NCI-H1105 treated with DMSO at 0.1 percent for 48 hours (cell line): ENCODE measurements around the gene LAMA1.

Experiments
- DNase-seq: peaks from one replicate; lab custom pipeline; 2025; lab: John Stamatoyannopoulos, UW

LAMA1 gene

DNA sequence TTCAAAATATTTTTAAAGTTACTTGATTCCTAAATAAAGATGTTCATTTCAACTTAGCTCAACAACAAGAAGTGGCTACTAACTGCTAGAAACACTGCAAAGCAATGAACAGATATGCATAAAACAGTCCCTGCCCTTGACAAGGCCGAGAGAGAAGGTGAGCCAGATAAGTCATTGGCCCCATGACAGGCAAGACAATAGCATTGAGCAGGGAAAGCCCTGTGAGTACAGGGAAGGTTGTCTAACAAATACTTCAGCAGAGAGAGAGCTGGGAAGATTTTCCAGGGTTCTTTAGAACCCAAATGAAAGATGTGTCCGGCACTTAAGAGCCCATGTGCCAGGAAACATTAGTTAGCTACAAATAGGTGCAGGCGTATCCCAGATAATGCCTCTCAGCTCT lies 4.7 kb downstream of the LAMA1 start:
- no peak for DNase-seq

DNA sequence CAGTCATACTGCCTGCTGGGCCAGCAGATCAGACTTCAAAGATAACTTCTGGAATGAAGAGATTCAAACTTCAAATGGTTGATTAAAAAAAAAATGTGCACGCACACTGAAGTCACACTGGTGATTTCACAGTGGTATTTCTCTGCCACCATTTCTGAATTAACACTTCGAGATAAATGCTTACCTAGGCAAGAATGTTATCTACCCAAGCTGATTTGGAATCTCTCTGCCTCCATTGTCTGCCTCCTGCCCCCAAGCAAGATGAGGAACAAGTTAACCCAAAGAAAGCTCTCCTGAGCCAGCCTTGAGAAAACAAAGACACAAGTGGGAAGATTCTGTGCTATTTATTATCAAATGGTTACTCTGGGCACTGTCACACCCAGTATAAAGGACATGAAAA lies 6.5 kb downstream of the LAMA1 start:
- no peak for DNase-seq

DNA sequence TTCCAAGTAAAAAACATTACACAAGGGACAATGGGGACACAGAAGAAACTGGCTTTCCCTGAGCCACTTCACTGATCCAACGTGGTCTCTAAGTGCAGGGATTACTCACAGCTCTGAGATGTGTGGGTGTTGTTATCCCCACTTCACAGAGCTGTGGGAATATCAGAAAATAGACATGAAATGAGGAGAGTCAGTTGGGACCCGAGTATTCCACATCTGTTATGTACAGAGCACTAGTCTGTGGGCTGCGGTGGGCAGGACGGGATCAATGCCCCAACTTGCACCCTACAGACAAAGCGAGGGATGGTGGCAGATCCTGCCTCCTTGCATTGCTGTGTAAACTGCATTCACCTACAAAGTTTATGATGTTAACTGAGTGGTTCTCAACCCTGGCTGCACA lies 11.7 kb downstream of the LAMA1 start:
- DNase-seq, result no peak

DNA sequence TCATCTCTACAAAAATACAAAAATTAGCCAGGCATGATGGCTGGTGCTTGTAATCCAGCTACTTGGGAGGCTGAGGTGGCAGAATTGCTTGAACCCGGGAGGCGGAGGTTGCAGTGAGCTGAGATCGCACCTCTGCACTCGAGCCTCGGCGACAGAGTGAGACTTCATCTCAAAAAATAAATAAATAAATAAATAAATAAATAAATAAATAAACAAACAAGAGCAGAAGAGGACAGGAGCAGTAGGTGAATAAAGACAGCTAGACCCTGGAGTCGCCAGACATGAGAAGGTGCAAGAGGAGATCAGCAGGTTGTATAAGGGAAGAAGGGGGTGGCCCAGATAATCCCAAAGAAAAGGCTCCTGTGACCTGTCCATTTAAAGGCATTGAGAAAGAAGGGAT lies 12.3 kb downstream of the LAMA1 start:
- no peak for DNase-seq

DNA sequence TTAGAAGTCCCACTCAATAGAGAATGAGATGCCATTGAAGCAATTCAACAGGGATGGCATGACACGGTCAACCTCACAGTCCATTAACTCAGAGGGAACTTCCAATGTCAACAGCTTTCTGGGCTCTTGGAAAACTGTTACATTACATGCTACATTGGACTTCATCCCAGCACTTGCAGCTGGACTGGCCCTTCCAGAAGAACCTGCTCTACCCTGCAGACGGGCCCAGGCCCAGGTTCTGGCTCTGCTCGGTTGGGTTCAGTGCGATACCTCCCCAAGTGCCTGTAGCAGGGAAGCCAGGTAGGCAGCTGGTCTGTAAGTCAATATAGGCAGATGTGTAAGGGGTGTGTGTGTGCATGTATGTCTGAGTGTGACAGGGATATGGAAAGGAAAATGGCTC lies 12.9 kb downstream of the LAMA1 start:
- no peak for DNase-seq

DNA sequence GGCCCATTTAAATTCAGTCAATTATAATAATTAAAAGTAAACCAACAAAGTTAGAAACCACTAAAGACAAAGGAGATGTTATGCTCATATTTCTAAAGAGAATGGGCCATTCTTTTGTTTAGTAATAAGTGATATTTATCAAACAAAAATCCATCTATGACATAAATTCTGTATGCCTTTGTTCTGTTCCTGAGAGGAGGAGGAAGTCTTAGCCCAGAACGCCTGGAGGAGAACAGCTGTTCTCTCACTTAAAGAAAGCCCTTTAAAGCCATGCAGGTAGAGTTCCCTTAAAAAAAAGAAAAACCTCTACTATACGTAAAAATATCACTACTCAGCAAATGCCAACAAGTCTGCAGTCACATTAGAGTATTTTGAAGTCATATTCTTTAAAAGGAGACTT lies 15.5 kb downstream of the LAMA1 start:
- no peak for DNase-seq

DNA sequence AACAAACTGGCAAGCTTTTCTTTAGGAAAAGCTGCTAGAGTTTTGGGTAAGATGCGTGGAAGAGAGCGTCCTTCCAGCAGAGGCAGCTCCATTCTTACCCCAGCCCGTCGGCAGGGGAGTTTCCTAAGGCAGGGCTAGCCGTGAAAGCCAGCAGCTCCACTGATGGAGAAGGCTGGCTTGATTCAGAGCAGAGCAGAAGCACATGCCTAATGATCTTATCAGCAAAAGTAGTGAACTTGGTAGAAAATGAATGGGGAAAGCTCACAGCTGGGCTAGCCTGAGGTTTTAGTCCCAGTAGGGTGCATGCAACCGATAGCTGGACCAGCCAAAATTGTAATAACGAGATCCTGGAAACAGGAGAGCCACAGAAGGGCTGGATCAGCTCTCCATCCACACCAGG lies 20.8 kb downstream of the LAMA1 start:
- DNase-seq, result no peak

DNA sequence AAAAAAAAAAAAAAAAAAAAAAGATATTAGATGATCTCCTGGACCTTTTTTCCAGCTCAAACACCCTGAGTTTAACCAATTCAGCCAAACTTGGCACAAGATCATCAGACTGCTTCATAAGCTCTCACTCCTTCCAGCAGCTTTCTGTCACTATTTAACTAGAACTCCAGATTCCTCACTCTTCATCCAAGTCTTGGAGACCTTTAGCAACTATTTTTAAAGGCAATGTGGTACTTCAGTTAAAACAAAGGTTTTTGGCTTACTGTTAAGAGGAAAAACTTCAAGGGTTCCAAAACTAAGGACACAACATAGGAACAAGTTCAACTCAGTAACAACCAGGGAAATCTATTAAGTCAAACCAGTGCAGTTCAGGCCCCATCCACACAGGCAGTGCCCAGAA lies 23.2 kb downstream of the LAMA1 start:
- DNase-seq, result no peak

DNA sequence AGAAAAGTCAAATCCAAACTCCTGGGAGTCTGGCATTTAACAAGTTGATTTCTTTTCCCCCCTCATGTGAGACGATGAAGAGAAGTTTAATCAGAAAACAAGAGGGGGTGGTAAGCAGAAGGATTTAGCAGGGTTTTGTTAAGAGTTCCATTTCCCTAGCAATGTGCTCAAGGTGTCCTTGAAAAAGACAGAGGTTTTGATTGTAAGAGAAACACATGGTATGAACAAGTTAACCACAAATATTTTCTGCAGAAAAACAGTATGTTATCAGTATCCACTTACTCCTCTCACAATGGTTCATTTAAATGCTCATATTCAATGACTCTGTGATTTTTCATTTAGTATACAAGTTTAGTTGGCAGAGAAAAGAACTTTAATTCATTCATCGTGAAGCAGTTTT lies 26.8 kb downstream of the LAMA1 start:
- no peak for DNase-seq

DNA sequence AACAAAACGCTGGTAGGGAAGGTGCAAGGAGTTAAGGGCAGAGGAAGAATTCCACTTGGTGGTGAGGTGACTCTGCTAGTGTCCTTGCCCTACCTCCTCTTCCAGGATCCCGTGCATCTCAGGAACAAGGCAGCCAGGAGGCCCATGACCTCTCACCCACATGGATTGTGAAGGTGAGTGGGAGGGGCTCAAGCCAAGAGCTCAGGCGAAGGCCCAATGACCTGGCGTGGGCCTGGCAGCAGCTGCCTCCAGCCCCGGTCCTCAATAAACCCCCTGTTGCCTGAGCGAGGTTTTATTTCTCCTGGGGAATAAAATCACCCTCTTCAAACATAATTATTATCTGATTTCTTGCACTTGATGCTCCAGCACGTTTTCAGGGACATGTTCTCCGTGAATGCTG lies 28.2 kb downstream of the LAMA1 start:
- no peak for DNase-seq

DNA sequence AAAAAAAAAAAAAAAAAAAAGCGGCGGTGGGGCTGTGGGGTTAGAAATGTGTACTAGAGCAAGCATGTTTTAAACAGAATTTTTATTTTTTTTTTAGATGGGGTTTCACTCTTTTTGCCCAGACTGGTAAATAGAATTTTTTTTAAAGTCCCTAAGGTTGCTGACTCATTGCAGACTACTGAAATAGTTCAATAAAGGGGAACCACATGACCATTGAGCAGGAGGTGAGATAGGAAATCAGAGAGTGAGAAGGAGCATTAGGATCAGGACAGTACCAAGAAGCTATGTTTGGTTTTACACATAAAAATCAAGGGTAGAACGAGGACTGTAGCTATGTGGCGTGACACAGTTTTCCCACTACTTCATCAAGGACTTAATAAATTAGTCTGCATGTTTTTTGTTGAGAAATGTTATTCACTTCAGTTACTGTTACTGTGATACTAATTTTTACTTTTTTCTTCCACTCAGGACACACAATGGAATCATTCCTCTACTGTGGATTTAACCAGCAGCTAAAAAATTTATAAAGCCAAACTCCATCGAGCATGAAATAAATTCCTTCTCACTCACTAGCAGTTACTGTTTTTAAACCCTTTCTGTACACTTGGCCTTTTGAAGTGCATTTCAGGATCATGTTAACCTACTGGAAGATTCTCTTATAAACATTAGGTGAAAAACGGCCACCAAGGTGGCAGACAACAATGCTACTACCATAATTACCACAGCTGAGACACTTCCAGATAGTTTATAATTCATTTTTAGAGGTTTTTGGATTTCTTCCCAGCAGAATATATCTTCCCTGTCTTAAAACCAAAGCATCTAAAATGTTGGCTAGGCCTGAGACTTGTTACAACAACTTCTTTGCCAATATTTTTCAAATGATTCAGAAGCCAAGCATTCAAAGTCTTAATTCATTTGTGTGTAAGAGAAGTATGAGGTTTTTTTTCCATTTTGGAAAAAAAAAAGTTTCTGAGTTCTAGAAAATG lies 33.2 kb downstream of the LAMA1 start:
- DNase-seq, result no peak

DNA sequence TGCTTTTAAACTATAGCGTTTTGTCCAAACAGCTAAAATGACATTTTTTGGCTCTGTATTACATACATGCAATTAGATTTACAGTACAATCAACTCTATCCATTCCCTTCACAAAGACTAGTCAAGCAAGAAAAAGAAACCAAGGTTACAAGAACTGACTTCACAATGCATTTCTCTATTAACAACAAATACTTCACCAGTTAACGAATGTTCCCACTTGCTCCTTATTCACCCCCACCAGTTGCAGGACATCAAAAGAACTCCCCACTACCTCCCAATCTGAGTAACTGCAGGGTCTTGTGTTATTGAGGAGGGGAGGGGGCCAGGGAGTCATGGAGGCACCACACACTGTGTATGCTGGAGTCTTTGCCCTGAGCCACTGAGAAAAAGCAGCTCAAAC lies 34.9 kb downstream of the LAMA1 start:
- DNase-seq, result no peak

DNA sequence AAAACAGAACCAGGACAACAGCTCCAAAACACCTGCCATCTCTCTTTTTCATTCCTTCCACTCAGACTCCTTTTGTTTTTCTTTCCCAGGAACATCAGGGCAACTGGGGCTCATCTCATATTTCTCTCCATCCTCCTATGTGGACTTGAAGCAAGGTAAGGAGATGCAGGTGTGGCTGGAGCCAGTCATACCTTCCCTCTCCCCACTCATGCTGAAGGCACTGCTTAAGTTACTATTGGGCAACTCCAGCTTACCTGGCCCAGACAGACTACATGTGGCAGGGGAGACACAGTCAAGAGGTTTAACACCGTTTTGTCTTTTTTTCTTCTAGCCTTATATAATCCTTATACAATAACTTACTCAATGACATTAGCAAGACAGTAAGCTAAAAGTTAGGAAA lies 38.4 kb downstream of the LAMA1 start:
- no peak for DNase-seq

DNA sequence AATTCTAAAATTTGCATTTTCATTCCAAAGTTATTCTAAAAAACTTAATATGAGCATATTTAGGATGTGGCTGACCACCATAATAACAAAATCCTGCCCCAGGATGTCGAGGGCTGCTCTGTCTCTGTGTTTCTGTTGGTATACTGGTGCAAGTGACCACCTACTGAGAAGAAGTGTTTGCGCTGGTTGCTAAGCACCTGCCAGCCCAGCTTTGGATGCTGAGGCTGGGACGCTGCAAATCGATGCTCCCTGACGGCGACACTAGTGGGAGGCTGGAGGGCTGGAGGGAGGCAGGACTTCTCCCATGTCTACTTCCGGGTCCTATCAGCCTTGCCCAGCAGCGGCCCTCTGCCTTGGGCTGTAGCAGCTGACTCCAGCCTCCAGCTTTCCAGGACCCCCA lies 45.0 kb downstream of the LAMA1 start:
- DNase-seq, result no peak

DNA sequence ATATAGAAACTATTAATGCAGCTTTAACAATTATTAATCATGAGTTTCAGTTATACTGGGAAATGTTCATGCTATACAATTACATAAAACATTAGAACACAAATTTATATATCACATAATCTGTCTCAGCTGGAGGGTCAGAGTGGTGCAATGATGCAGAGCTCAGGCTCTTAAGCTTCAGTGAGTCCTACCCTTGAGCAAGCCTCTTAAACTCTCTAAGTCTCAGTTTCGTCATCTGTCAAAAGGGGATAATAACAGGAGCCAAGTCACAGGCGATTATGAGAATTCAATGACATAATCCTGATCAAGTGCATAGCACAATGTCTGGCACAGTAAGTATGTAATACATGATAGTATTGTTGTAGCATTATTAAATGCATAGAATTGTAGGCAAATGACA lies 46.0 kb downstream of the LAMA1 start:
- no peak for DNase-seq

DNA sequence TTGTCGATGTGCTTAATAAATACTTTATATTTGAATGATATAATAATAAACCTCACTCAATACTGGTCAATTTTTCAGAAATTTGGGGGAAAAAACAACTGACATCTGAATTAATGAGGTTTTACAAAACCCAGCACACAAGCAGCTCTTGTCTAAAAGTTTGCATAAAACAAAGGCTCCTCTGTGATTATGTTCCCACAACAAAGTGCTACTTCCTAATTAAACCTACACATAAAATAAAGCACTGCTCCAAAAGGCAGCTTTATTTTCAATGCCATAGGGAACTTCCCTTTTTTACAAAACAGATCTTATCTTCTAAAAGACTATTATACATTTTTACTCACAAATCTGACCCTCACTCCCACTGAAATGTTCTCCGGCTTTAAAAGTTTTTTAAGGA lies 47.1 kb downstream of the LAMA1 start:
- DNase-seq, result no peak

DNA sequence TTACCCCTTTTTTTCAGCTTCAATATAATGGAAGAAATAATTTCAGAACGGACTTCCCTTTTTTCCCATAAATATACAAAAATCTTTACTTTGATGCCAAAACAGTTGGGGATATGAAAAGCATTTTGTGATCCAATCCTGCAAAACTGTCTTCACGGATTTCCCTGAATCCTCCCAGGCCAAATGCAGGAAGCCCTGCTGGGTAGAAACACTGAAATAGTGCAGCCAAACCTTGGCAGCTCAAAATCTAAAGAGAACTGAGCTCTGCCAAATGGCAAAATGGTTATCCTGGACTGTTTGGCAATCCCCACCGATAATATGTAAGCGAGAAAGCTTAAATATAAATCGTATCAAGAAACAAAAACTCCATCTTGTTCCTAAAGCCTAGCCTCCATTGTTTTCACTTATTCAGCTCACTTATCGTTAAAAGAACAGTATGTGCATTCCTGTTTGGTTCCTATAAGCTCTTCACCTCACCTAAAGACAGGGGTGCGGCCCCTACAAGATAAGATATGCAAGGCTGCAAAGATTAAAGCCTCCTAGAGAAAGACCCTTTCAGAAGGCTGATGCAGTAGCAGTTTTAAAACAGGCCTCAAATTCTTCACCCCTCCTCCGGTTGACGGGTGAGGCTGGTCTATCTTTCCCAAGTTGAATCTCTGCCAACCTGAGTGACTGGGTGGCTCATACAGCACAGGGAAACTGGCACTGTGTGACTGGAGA lies 48.6 kb downstream of the LAMA1 start:
- no peak for DNase-seq

DNA sequence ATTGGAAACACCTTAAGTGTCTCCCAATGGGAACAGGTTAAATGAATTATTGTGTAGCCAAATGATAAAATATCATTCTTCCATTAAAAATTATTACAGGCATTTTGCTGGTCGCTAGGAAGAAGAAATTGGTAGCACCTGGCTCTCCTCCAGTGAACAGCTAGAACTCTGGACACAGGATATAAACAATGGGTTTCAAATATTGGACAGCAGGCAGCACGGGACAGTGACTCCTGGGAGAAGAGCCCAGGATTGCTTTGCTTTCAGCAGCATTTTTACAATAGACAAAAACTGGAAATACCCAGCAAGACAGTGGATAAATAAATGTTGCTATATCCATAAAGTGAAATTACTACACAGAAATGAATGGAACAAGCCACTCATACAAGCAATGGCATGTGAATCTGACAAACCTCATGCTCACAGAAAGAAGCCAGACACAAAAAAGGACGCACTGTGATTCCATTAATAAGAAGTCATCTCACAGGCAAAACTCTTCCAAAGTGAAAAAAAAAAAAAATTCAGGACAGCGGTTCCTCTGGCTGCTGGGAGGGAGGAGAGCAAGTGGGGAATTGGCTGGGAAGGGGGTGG lies 50.5 kb downstream of the LAMA1 start:
- no peak for DNase-seq

DNA sequence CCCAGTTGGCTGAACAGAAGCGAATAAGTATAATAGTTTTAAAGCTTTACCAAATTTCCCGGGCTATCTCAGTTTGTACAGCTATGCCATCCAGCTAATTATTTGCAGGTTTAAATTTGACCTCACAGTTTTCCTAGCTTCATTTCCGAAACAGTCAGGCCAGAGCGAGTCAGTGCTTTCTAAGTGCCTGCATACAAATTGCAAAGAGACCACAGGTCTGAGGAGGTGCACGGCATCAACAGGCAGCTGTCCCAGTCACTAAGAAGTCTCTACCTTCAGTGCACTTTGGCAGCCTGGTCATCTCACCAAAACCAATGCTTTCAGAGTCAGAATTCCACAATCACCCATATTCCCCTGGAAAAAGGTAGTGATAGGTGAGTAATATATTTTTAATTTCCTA lies 51.9 kb downstream of the LAMA1 start:
- no peak for DNase-seq

DNA sequence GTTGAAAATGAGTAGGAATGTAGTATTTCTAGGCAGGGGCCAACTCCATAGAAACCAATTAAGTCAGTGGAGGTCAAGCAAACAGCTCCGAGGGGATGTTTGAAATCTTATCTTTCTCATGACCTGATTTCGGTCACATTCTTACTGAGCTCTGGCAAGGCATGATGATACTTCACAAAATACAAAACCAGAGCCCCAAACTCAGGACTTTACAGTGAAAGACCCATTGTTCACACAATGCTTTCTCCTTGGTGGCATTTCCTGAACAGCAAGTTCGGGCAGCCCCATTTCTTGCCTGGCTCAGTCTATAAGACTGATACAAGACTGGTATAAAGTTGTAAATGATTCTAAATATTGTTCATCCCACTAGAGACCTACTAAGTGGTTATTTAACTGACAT lies 53.3 kb downstream of the LAMA1 start:
- no peak for DNase-seq

DNA sequence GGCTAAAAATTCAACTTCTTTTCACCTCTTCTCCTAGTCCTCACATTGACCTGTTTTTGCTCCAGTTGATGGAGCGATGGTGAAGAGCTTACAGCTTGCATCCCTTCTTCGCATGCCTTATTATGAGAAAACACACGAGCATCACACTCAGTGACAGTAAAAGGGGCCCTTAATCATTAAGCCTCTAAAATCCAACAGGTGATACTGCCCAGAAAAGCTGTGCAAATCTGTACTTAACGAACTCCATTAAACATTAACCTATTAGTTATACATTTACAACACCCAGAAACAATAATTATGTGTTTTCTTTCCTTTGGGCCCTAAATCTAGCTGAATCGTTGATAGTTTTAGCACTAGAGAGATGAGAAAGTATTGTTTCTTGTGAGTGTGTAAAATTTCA lies 54.8 kb downstream of the LAMA1 start:
- DNase-seq, result no peak

DNA sequence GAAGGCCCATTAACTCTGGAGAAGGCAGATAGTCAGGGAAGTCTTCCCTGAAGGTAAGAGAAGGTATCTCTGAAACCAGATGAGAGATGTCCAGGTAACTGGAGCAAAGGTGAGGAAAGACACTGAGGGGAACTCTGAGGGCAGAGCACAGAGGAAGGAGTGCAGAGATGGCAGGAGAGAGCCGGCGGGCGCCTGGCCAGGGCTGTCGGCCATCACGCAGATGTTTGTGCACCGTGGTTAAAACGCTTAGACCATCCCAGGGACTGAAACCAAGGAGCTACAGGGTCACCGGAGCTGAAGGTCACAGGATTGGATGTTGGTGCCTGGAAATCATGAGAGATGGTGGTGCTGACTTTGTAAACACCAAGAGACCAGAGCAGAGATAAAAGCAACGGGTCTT lies 55.4 kb downstream of the LAMA1 start:
- DNase-seq, result no peak

DNA sequence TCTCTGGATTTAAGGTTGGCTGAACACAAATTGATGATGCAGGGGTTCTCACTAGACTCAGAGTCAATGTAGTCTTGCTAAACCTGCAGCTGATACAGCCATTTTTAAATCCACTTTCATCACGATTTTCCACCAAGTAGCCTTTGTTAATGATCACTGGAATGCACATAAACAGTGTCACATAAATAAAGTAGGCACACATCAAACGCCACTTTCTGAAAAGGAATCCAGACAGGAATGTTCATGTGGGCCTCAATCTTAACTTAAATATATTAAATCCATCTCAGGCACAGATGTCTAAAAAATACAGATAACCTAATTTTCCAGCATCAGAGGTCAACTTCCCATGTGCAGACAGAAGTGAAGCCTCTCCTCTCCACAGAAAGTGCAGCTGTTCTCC lies 58.3 kb downstream of the LAMA1 start:
- DNase-seq, result no peak
